ENCODE measurements around the gene ILKAP.

Gene ILKAP

GRCh38 chr2:238220892-238221521, 17.5 kb upstream of the ILKAP start:
- Histone ChIP-seq H3K4me2 (ENCODE audit: low read length) (no peak overlapping the region), H3K27me3 (ENCODE audit: insufficient read depth, low read length) (0 out of 2 replicates have a peak, but pooled peaks cover 3% of the 10 kb centered on the region), H4K20me1 (ENCODE audit: insufficient read depth, low read length) (no peaks in the 10 kb centered on the region), H2AFZ (ENCODE audit: low read length) (no peak overlapping the region), H3K9ac (ENCODE audit: low read length) (no peak overlapping the region), H3K4me3 (ENCODE audit: low read depth, low read length, poor library complexity, severe bottlenecking) (no peak overlapping the region), H3F3A (ENCODE audit: insufficient read depth, low read length) (no peaks in the 10 kb centered on the region), H3K79me2 (ENCODE audit: insufficient read depth, low read length) (no peaks in the 10 kb centered on the region), H3K4me1 (ENCODE audit: insufficient read depth, low read length, severe bottlenecking) (no peaks in the 10 kb centered on the region), H3K9me2 (ENCODE audit: low read depth, low read length) (no peaks in the 10 kb centered on the region), H3K36me3 (ENCODE audit: insufficient read depth, low read length) (no peaks in the 10 kb centered on the region), H3K9me3 (ENCODE audit: low read length) (no peaks in the 10 kb centered on the region), H3K27ac (ENCODE audit: low read depth, low read length, poor library complexity, severe bottlenecking) (no peak overlapping the region)
- no peak for TF ChIP-seq EZH2 (IDR thresholded peaks at IDR 0.05; ENCODE audit: borderline replicate concordance, low read length)
- TF ChIP-seq CTCF (IDR thresholded peaks at IDR 0.05; ENCODE audit: low read length): no peak

GRCh38 chr2:238220274-238220891, 16.9 kb upstream of the ILKAP start:
- no peaks in the 10 kb centered on the region for H3F3A ChIP-seq (ENCODE audit: insufficient read depth, low read length)
- no peaks in the 10 kb centered on the region for H3K9me3 ChIP-seq (ENCODE audit: low read length)
- H3K36me3 ChIP-seq (ENCODE audit: insufficient read depth, low read length): no peaks in the 10 kb centered on the region
- no peaks in the 10 kb centered on the region for H3K9me2 ChIP-seq (ENCODE audit: low read depth, low read length)
- no peak overlapping the region for H3K27ac ChIP-seq (ENCODE audit: low read depth, low read length, poor library complexity, severe bottlenecking)
- H3K27me3 ChIP-seq (ENCODE audit: insufficient read depth, low read length): 0 out of 2 replicates have a peak, but pooled peaks cover 2% of the 10 kb centered on the region
- no peak overlapping the region for H2AFZ ChIP-seq (ENCODE audit: low read length)
- H3K9ac ChIP-seq (ENCODE audit: low read length): no peak overlapping the region
- H3K4me2 ChIP-seq (ENCODE audit: low read length): no peak overlapping the region
- no peaks in the 10 kb centered on the region for H3K4me1 ChIP-seq (ENCODE audit: insufficient read depth, low read length, severe bottlenecking)
- TF ChIP-seq CTCF (IDR thresholded peaks at IDR 0.05; ENCODE audit: low read length): no peak
- no peak for TF ChIP-seq EZH2 (IDR thresholded peaks at IDR 0.05; ENCODE audit: borderline replicate concordance, low read length)
- H3K4me3 ChIP-seq (ENCODE audit: low read depth, low read length, poor library complexity, severe bottlenecking): no peak overlapping the region
- H4K20me1 ChIP-seq (ENCODE audit: insufficient read depth, low read length): no peaks in the 10 kb centered on the region
- no peaks in the 10 kb centered on the region for H3K79me2 ChIP-seq (ENCODE audit: insufficient read depth, low read length)

- Histone ChIP-seq H3K4me2 (ENCODE audit: low read length) (no peak overlapping the region), H3K27me3 (ENCODE audit: insufficient read depth, low read length) (no peaks in the 10 kb centered on the region), H3K9ac (ENCODE audit: low read length) (no peak overlapping the region), H3K9me2 (ENCODE audit: low read depth, low read length) (no peaks in the 10 kb centered on the region), H3K36me3 (ENCODE audit: insufficient read depth, low read length) (no peaks in the 10 kb centered on the region), H3K27ac (ENCODE audit: low read depth, low read length, poor library complexity, severe bottlenecking) (no peak overlapping the region), H2AFZ (ENCODE audit: low read length) (no peak overlapping the region), H3K79me2 (ENCODE audit: insufficient read depth, low read length) (no peaks in the 10 kb centered on the region), H3K4me3 (ENCODE audit: low read depth, low read length, poor library complexity, severe bottlenecking) (no peak overlapping the region), H3K9me3 (ENCODE audit: low read length) (no peaks in the 10 kb centered on the region), H4K20me1 (ENCODE audit: insufficient read depth, low read length) (no peaks in the 10 kb centered on the region), H3F3A (ENCODE audit: insufficient read depth, low read length) (no peaks in the 10 kb centered on the region), H3K4me1 (ENCODE audit: insufficient read depth, low read length, severe bottlenecking) (no peaks in the 10 kb centered on the region)
- TF ChIP-seq EZH2 (IDR thresholded peaks at IDR 0.05; ENCODE audit: borderline replicate concordance, low read length): no peak
- no peak for TF ChIP-seq CTCF (IDR thresholded peaks at IDR 0.05; ENCODE audit: low read length)
Measured at GRCh38 chr2:238216651-238217184, 13.2 kb upstream of the ILKAP start.
